ENCODE data around the gene MXI1.
"Not testable (repeated sequence)": the region's sequence is repeated elsewhere in the genome, so short reads cannot be mapped to it uniquely, and the experiment has no call there.

The MXI1 gene

GRCh38 chr10:110242511-110242910, 35.1 kb downstream of the MXI1 start:
- no peak for DNase-seq

GRCh38 chr10:110244550-110244949, 37.1 kb downstream of the MXI1 start:
- no peak for DNase-seq

DNA sequence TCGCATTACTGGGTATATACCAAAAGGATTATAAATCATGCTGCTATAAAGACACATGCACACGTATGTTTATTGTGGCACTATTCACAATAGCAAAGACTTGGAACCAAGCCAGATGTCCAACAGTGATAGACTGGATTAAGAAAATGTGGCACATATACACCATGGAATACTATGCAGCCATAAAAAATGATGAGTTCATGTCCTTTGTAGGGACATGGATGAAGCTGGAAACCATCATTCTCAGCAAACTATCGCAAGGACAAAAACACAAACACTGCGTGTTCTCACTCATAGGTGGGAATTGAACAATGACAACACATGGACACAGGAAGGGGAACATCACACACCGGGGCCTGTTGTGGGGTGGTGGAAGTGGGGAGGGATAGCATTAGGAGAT, 40.4 kb downstream of the MXI1 start:
- not testable (repeated sequence) for DNase-seq

- DNase-seq = not testable (repeated sequence)
These were observed 42.1 kb downstream of the MXI1 start for GRCh38 chr10:110249489-110249888.

DNA sequence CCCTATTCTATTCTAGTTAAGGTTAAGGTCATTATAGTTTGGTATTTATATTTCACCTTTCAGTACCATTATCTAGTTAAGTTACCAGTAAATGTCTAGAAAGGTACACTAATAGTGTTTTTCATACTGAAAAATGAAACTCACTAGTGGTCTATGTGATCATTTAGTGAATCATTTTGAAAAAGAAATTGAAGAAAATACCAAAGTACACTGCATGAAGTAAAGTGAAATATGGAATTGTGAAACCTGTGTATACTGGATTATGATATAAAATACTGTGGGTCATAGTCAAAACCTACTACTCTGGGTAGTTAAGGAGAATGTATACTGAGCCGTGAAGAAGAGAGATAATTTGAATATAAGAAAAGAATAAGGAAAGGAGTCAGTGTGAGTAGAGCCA, 44.0 kb downstream of the MXI1 start:
- DNase-seq = not testable (repeated sequence)

- no peak for DNase-seq
These were observed 44.7 kb downstream of the MXI1 start for GRCh38 chr10:110252151-110252550.

- no peak for DNase-seq
These were observed 47.1 kb downstream of the MXI1 start for GRCh38 chr10:110254467-110254866.

DNA sequence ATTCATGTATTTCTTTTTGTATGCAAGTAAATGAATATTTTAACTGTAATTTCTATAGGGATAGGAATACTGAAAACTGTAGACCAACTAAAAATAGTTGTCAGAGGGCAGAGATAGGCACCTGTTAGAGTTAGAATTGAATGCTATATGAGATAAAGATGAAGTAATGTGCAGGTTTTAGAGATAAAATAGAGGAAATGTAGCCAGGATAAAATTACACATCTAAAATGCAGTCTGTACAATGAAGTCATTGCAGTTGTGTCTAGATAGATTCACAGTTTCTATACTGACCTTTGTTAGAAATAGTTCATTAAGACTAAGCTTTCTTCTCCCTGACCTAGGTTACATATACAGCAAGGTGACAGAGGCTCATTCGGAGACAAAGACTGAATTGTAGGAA, 51.1 kb downstream of the MXI1 start:
- DNase-seq = no peak

GRCh38 chr10:110259317-110259716, 51.9 kb downstream of the MXI1 start:
- no peak for DNase-seq

DNA sequence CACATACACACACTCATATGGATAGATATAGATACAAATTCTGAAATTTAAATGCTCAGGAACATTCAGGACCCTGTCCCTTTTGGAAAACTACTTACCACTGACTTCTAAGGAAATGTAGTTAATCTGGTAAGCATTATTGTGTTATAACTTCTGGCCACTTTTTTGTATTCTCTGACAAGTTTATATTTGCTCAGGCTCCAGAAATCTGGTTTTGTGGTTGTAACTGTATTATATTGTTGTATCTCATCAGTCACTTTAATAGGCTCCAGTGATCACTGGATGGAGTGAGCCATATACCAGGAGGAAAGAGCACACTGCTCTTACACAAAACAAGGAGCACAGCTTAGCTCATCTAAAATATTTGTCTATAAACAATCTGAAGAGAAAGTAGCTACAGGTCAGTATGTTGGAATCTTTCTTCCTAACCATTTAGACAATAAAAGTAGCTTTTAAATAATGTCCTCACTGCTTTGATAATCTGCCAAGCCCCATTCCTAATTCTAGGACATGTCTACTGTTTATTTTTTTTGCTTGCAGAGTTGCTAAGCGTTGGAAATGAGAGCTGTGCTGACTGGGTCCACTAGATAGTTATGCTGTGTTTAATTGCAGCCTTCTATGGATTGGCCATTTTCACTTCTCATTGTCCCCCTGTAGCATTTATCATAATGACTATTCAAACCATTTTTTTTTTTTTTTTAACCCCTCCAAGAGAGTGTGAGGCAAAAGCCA, 53.5 kb downstream of the MXI1 start:
- no peak for DNase-seq

DNA sequence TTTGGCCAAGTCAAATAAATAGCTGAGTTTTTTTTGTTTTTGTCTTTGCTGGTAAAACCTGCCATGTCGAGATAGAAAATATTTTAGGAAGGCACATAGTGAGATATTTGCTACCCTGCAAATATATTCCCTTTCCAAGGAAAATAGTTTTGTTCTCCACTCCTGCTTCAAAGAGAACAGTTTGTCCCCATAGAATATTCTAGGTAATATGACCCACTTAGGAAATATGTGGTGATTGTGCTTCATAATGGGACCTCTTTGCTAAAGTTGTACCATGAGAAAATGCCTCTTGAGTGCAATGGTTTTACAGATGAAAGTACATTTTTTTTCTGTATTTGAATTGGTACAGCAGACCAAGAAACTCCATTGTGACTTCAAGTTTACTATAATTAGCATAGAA, 55.8 kb downstream of the MXI1 start:
- DNase-seq = no peak

DNA sequence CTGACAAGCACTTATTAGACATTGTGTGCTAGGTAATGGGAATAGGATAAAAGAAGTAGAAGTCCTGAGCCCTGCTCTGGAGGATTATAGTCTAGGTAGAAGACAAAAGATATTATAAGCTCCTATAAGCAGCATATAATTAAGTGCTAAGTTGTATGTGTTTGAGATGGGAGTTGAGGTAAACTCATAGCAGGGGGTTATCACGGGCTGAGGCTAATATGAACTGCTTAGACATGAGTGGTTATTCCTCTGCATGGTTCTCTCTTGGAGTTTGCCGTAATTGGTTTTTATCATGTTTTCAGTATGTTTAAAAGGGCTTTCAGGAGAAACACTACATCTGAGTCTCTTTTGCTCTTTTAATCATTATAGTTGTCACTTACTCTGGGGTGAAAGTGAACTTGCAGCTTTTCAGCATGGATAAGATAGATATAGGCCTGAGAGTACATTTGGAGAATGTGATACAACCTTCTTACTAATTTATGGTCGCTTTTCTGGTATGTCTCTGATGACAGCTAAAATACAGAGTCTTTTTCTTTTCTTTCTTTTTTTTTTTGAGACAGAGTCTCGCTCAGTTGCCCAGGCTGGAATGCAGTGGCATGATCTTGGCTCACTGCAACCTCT, 58.3 kb downstream of the MXI1 start:
- DNase-seq = no peak

- DNase-seq = no peak
These were observed 59.9 kb downstream of the MXI1 start for GRCh38 chr10:110267276-110267675.

- no peak for DNase-seq
These were observed 61.0 kb downstream of the MXI1 start for GRCh38 chr10:110268442-110268841.

DNA sequence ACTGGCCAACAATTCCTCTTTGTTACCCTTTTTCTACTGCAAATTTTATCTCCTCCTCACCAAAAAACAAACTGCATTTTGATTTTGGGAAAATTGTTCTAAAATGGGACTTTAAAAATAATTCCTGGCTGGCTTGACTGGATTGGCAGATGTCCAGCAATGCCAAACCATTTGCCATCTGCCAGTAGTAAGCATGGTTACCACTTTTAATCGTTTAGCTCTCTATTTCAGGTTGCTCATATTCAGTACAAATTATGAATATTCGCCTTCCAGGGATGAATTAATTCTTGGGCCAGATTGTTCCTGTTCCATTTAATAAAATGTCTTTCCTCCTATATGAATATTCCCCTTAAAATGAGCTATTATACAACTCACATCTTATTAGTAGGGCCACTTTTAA, 61.6 kb downstream of the MXI1 start:
- DNase-seq = no peak

DNA sequence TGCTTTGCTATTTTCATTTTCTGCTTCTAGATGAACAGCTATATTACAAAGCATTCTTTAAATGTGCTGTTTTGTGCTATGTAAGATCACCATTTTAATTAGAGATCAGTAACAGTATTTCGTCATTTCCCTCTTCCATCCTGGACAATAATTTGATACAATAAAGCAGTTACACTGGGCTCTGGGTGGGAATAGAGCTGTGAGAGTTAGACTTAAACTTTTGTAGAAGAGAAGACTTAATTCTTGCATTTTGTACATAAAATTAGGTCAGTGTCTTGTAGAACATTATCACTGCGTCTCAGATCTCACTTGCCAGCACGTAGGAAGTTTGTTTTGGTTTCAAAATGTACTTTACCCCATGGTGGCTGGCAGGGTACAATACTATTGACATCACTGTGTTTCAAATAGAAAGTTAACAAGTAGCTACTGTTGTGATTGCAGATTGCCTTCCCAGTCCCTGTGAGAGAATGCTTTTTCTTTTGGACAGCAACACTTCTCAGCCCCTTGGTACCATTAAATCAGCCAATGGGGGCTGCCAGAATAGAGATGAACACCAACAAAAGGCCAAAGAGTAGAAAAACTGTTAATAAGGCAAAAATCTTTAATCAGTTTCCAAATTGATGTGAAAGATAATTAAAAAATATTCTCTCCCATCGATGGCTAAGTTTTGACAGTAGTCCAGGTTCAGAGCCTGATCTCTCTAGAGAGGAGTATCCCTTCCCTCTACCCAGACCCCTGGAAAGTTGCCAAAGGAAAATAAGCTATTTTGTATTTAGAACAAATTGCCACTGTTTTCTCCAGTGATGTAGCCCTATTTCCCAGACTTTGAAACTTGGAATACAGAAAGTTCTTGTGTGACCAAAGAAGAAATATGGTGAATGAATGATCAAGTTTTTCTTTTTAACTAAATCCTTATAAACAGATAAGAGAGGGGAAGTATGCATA, 62.2 kb downstream of the MXI1 start:
- DNase-seq = no peak

GRCh38 chr10:110272995-110273394, 65.6 kb downstream of the MXI1 start:
- not testable (repeated sequence) for DNase-seq

GRCh38 chr10:110273474-110273873, 66.1 kb downstream of the MXI1 start:
- no peak for DNase-seq

DNA sequence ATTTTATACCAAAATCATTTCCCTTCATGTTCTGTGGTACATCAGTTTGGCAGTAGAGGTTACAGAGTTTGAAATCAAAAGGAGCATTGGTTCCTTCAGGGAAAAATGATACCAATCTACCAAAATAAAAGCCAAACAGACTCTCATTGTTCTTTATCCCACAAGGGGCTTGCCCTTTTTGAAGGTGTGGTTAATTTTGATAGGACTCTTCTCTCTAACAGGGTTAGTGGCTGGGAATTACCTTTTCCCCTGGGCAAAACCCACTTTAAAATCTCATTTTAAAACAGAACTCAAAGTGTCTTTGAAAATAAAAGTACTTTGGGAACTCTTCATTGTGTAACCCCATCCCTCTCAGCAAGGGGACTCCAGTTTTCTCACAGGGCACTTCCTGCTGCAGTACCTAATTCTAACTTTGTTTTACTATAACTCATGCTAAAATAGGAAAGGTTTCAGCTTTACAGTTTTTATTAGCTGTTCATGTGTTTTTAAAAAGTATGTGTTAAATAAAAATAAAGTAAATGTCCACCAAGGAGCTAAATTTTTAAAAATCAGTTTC, 66.7 kb downstream of the MXI1 start:
- DNase-seq = no peak

DNA sequence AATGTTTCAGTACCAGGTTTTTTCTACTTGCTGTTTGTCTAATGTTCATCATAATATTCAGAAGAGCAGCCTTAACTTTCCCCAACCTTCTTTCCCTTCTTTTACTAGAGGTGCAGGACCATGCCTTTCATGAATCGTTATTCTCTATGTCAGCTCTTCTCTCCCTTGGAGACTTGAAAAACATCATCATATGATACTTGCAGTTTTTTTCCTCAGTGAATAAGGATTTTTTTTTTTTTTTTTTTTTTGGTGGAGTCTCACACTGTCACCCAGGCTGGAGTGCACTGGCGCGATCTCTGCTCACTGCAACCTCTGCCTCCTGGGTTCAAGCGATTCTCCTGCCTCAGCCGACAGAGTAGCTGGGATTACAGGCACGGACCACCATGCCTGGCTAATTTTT, 67.2 kb downstream of the MXI1 start:
- DNase-seq = no peak

DNA sequence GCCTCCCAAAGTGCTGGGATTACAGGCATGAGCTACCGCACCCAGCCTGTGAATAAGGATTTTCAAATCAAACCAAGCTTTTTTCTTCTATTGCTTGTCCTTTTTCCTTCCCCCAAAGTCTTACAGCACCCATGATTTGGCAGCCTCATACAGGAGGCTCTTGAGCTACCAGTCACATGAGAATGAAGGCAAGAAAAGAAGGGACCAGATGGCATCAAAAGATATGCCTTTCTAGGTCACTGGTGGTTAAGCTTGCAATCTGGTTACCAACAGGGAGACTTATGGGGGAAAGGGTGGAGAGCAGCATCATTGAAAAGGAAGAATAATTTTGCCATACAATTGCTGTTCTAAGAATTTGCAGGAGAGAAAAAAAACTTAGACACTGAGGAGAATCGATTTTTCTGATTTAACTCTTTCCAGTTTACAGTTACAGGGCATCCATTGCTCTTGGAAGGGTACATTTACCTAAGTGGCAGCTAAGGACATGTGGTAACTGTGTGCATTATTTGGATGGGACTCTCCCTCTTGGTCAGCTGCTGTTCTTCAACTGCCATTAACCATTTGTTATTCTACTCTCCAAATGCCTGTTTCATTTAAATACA, 67.8 kb downstream of the MXI1 start:
- no peak for DNase-seq

DNA sequence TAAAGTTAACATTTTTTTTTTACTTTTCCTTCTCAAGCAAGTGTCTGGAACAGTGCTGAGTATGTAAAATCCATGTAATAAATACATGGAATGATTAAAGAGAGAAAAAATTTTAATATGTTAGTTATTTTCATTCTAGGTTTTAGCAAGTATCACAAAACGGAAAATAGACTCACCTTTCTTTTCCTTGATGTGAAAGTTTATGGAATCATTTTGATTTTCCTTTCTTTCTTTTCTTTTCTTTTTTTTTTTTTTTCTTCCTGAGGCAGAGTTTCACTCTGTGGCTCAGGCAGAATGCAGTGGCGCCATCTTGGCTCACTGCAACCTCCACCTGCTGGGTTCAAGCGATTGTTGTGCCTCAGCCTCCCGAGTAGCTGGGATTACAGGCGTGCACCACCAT, 69.2 kb downstream of the MXI1 start:
- DNase-seq = no peak

DNA sequence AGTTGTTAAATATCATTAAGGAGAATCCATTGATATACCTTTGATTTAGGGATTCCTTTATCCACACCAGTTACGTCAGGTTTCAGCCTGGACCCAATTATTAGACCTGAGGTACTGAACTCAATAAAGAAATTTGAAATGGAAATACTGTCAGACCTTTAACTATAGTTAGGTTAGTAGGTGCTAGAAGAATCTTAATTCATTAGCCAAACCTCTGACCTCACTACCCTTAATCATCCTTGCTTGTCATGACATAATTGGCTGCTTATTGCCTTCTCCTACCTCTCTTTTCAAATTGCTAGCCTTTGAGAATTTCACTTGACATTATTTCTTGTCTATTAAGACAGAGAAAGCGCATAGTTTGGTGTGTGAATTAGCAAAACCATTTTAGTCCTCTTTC, 70.2 kb downstream of the MXI1 start:
- no peak for DNase-seq

All from T1000 (cell line).